Measurements from ENCODE around the gene KCNH6.

KCNH6 gene

GRCh38 chr17:63557416-63557815, 34.3 kb downstream of the KCNH6 start:
- no peak for DNase-seq

DNA sequence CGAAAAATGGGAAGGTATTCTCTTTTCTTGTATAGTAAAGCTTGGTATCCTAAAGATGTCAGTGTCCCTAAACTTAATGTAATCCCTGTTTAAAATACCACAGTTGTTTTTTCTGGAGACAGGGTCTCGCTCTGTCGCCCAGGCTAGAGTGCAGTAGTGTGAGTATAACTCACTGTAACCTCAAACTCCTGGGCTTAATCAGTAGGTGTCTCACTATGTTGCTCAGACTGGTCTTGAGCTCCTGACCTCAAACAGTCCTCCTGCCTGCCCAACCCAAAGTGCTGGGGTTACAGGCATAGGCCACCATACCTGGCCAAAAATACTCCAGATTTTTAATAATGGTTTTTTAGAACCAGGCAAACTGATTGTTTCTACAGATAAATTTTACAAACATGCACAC, 35.3 kb downstream of the KCNH6 start:
- DNase-seq, result no peak

- DNase-seq, result no peak
These were observed 38.7 kb downstream of the KCNH6 start for GRCh38 chr17:63561819-63562218.

DNA sequence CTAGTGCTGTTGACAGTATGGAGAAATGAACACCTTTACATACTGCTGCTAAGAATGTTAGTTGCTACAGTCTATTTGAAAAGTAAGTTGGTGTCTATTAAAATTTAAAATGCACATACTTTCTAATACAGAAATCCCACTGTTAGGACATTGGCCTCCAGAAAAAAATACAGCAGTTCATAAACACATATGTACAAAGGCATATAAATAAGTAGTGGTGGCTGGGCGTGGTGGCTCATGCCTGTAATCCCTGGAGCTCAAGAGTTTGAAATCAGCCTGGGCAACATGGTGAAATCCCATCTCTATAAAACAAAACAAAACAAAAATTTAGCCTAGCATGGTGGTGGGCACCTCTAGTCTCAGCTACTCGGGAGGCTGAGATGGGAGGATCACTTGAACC, 40.2 kb downstream of the KCNH6 start:
- no peak for DNase-seq

DNA sequence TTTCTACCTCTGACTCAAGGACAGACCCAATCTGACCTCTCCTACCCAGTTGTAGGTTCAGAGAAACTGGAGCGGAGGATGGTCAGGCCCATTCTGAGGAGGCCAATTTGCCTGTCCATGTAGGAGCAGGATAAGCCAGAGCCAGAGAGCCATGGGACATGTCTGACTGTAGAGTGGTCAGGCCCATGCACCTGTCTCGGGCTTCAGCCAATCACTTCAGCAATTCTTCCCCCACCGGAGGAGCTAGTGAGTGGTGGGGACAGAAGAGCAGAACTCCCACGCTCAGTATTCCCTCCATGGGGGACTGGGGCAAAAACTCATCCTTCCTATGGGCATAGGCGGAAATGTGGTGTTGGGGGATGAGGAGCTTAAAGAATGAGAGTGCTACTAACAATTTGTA, 41.4 kb downstream of the KCNH6 start:
- DNase-seq, result no peak

GRCh38 chr17:63567229-63567628, 44.1 kb downstream of the KCNH6 start:
- no peak for DNase-seq

- DNase-seq, result no peak
These were observed 45.4 kb downstream of the KCNH6 start for GRCh38 chr17:63568563-63568962.

GRCh38 chr17:63571632-63572310, 48.6 kb downstream of the KCNH6 start:
- no peak for DNase-seq

DNA sequence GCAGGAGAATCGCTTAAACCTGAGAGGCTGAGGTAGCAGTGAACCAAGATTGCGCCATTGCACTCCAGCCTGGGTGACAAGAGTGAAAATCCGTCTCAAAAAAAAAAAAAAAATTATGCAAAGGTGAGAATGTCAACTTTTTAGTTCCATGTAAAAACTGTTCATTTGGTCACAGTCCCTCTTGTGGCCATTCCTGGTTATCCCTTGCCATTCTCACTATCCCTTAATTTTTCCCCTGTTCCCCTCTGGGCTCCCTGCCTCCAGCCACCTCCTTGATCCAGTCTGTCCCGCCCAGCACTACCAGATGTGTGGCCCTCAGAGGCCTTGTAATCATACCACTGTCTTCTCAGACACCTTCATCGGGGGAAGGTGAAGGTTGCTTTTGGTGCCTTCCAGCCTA, 50.5 kb downstream of the KCNH6 start:
- no peak for DNase-seq

DNA sequence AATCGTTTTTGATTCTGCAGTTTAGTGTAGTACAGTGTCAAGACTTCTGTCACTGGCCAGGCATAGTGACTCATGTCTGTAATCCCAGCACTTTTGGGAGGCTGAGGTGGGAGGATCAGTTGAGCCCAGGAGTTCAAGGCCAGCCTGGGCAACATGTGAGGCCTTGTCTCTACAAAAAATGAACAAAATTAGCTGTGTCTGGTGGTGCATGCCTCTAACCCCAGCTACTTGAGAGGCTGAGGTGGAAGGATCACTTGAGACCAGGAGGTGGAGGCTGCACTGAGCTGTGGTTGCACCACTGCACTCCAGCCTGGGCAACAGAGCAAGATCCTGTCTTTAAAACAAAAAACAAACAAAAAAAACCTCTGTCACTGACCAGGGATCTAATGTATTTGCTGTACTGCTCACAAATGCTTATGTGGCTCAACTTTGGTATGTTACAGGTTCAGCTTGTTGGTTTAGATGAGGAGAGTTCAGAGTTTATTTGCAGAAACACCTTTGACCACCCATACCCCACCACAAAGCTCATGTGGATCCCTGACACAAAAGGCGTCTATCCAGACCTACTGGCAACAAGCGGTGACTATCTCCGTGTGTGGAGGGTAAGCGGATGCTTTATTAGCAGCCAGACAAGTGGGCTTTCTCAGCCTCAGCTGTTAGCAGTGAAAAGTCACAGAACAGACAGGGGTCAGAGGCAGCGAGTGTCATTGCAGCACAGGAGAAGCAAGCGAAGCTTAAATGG, 55.0 kb downstream of the KCNH6 start:
- no peak for DNase-seq

DNA sequence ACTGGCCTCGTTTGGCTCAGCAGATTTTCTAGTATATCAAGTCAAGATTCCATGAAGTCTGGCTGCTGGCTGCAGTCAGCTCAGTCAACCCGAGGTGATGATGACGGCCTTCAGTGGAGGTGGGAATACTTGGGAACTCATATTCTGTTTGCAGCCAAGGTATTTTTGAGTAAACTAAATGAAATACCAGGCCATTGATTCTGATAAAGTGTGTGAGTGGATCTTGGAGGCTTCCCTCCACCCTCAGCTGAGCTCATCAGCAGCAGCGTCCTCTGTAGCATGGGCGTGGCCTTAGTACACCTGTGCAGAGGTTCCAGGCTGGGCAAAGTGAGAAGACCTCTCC, 55.6 kb downstream of the KCNH6 start:
- no peak for DNase-seq

DNA sequence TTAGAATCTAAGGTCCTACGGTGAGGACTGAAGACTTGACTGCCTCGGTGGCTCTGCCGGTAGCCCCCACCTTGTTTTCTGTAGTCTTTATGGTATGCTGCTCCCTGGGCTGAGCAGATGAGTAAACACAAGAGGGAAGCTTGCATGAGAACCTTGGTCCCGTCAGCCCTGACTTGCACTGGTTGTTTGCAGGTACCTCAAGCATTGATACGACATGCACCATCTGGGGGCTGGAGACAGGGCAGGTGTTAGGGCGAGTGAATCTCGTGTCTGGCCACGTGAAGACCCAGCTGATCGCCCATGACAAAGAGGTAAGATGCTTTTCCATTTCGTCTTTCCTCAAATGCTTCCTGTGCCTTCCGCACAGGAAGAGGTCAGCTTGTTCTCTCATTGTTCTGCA, 56.5 kb downstream of the KCNH6 start:
- no peak for DNase-seq

- DNase-seq, result no peak
These were observed 64.6 kb downstream of the KCNH6 start for GRCh38 chr17:63587770-63588169.

- no peak for DNase-seq
These were observed 65.6 kb downstream of the KCNH6 start for GRCh38 chr17:63588797-63589196.

DNA sequence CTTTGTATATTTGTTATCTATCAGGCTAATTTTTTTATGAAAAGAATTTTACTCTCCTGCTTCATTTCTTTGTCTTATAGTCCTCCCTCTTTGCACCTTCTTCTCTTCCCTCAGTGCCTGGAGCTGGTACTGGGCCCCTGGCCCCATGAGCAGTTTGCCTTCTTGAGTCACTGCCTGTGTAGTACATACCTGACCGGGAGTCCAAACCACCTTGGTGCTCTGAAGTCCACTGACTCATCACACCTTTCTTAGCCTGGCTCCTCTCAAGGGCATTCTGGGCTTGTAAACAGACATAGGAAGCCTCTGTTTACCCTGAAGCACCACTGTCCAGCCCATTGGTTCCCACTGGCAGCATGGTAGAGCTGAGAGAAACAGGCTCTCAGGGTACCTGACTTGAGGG, 66.5 kb downstream of the KCNH6 start:
- DNase-seq, result no peak

DNA sequence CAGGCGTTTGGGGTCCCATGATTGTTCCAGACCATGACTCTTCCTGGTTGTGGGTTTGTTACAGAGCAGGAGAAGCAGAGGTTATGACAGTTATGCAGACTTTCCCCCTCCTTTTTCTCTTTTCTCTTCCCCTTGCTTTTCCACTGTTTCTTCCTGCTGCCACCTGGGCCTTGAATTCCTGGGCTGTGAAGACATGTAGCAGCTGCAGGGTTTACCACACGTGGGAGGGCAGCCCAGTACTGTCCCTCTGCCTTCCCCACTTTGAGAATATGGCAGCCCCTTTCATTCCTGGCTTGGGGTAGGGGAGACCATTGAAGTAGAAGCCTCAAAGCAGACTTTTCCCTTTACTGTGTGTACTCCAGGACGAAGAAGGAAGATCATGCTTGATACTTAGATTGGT, 69.6 kb downstream of the KCNH6 start:
- no peak for DNase-seq

- no peak for DNase-seq
These were observed 72.0 kb downstream of the KCNH6 start for GRCh38 chr17:63595132-63595531.
